Mesenteric fat pad (tissue), 1 donor: ENCODE results near the gene PLEKHM2. TPM values are rescaled to one million over a fixed set of nuclear protein-coding genes. Genes with fewer than 3 reads are reported as not detected.

ENCODE experiments used
- DNase-seq: peaks from one replicate; pipeline ENCODE4 v3.0.0-alpha.2; 2020; ENCODE audit warnings: low spot score
- total RNA-seq: library from RNA; stranded (reverse); fragmentation: NEBNext Ultra II Directional; extraction: Animal tissue kit (Norgen Biotek cat#: 25700); gene quantifications from one replicate; pipeline ENCODE4 v1.2.1, GENCODE V29; 2021
- donor health status: DM: yes; HTN: yes; CAD: no.

PLEKHM2 gene
- total RNA-seq, 1 donor from 2014 or later: 94.6 TPM

GRCh38 chr1:15757016-15757543 lies 73.0 kb downstream of the PLEKHM2 start:
- no peak for DNase-seq

DNA sequence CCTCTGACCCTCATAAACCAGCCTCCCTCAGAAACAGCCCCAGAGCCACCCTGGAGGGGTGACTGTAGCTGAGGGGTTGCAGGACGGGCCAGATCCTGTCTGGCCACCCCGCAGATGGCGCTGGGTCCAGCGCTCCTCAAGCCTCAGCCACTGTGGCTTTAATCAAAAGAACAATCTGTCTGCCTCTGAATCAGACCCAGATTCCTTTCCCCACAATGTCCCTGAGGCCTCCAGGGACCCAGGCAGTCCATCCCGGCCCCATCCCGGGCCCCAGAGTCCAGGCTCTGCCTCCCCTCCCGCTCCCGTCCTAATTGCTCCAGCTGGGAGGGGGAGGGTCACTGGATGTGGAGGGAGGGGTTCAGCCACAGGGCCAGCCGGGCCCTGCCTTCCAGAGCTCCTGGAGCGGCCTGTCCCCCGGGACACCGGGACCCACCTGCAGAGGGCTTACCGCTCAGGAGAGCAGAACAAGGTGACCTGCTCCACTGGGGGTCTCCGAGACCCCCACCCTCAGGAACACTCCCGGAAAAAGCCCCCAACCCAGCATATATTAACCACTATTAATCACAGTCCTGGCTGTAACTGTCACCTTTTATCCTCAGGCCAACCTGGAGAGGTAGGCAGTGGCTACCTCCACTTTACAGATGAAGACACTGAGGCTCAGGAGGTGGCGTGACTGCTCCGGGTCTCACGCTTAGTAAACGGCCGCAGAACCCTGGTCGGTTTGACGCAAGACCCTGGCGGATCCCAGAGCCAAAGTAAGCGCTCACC lies 73.6 kb downstream of the PLEKHM2 start:
- DNase-seq: no peak

DNA sequence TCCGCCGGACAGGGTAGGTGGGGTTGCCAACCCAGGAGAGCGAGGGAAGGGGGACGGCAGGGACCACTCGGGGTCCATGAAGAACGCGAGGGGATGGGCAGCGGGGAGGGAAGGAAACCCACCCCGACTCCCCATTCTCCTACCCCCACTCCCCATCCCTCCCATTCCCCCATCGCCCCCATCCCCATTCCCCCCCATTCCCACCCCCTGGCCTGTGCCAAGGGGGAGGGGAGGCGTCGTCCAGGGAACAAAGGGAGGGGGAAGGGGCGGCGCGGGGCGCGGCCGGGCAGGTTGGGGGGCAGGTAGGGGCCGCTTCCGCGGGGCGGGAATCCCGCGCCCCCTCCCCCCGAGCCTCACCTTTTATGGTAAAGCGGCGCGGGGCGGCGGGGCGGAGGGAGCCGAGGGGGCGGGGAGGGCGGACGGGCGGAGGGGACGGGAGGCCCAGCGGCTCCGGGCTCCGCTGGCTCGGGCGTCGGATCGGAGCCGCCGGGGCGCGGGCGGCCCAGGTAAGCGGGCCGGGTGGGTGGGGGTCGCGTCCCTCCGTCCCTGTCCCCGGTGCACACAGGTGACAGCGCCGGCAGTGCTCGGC lies 74.3 kb downstream of the PLEKHM2 start, which contains the start of gene FBLIM1:
FBLIM1 (plus strand) TSS at position 453 of the 589 bp plus-strand sequence. CDS start 6,189 bp downstream, outside the sequence.
- no peak for DNase-seq

GRCh38 chr1:15758953-15759661 lies 75.0 kb downstream of the PLEKHM2 start:
- DNase-seq: no peak

GRCh38 chr1:15760520-15761211 lies 76.5 kb downstream of the PLEKHM2 start:
- DNase-seq: no peak

GRCh38 chr1:15761366-15762128 lies 77.4 kb downstream of the PLEKHM2 start:
- DNase-seq: no peak

- DNase-seq: no peak
Measured at GRCh38 chr1:15762546-15762945, 78.4 kb downstream of the PLEKHM2 start.

DNA sequence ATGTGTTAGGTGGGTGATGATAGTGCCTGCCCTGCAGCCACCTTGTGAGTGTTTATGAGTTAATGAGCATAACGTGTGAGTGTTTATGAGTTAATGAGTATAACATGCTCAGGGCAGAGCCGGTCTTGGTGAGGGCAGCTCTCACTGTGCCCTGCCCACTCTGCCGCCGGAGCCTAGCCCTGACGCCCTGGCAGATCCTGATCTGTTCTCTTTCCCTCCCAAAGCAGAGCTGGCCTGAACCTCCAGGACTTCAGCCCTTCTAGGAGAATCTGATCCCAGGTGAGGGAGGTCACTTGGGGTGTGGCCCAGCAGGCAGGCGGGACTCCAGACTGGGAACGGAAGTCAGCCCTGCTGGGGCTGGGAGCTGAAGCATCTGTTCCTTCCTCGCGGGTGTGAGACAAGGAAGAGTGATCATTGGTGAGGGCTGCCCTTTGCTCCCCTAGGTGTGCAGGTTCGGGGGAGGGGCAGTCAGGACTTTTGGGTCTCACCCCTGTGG lies 80.2 kb downstream of the PLEKHM2 start:
- no peak for DNase-seq

GRCh38 chr1:15764890-15765289 lies 80.8 kb downstream of the PLEKHM2 start:
- no peak for DNase-seq

DNA sequence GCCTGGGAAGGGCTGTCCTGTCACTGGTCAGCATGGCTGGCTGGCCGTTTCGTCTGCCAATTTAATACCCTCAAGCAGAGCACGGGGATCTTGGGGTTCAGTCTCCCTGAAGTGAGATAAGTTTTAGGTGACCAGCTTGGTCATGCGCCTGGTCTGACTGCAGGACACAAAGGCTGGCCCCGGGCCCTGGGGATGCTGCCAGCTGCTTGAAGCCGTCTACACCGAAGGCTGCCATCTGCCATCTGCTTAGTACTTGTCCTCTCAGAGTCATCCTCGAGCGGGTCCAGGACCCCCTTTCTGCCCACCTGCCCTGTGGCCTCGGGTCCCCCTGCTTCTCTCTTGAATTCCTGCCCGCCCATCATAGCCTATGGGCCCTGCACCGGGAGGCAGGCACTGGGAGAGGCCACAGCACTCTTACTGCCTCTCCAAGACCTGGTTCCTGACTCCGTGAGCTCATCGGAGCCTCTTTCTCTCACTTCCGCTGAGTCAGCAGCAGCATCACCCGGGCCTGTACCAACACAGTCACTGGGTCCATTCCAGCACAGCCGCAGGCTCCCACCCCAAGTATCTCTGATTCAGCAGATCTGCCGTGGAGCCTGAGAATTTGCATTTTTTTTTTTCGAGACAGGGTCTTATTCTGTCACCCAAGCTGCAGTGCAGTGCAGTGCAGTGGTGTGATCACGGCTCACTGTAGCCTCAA lies 81.5 kb downstream of the PLEKHM2 start:
- no peak for DNase-seq

GRCh38 chr1:15767941-15768340 lies 83.8 kb downstream of the PLEKHM2 start:
- no peak for DNase-seq

GRCh38 chr1:15768388-15768787 lies 84.3 kb downstream of the PLEKHM2 start:
- no peak for DNase-seq

DNA sequence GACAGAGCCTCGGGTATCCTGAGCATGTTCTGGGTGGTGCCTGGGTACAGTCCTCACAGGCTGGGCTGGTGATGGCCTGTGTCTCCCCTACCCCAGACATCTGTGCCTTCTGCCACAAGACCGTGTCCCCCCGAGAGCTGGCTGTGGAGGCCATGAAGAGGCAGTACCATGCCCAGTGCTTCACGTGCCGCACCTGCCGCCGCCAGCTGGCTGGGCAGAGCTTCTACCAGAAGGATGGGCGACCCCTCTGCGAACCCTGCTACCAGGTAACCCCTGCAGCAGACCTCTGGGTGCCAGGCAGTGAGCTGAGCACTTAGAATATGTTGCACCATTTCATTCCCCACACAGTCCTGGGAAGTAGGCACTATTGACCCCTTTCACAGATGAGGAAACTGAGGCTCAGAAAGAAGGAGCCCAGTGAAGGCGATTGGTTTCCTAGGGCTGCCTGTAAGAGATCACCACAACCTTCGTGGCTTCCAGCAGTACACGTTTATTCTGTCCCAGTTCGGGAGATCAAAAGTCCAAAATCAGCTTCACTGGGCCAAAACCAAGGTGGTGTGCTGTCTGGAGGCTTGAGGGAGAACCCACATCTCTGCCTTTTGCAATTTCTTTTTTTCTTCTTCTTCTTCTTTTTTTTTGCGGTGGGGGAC lies 86.3 kb downstream of the PLEKHM2 start:
- no peak for DNase-seq

- DNase-seq: no peak
Measured at GRCh38 chr1:15771836-15772515, 87.9 kb downstream of the PLEKHM2 start.

DNA sequence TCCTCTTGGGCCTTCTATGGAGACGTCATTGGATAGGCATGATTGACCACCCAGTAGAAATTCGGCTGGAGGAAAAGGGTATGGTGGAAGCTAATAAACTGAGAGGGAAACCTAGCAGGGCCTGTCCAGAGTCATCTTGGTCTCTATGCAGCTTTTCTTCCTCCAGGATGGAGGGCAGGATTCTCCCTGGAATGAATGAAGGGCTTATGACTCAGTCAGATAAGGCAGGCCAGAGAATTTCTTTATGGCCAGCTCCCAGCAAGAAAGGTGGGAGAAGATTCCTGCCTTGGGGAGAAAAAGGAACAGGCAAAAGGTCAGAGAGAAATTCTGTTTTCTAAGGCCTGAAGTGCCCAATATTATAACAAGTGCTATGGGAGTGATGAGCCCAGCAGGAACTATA lies 91.6 kb downstream of the PLEKHM2 start:
- no peak for DNase-seq

GRCh38 chr1:15777909-15778707 lies 94.0 kb downstream of the PLEKHM2 start:
- DNase-seq: no peak
